Loucy (cell line): ENCODE data around the gene RBM19.
"Not testable (repeated sequence)": the region's sequence is repeated elsewhere in the genome, so short reads cannot be mapped to it uniquely, and the experiment has no call there.

Experiments used
- H2AFZ ChIP-seq: fragments of 200-600 bp; sonication (generic); 2 replicates; pipeline ENCODE4 v1.6.0; 2016; ENCODE audit warnings: antibody characterized with exemption, mild to moderate bottlenecking, low read length, moderate library complexity
- H3F3A ChIP-seq: fragments of 200-600 bp; 2 replicates; pipeline ENCODE4 v1.6.0; 2016; ENCODE audit warnings: antibody characterized with exemption, low read depth, mild to moderate bottlenecking
- H3K27me3 ChIP-seq: fragments of 200-600 bp; sonication (generic); 2 replicates; pipeline ENCODE4 v1.6.1; 2014; ENCODE audit warnings: low read length, mild to moderate bottlenecking; ENCODE audit not compliant: insufficient read depth, poor library complexity, severe bottlenecking
- H3K36me3 ChIP-seq: fragments of 200-600 bp; sonication (generic); 2 replicates; pipeline ENCODE4 v1.6.1; 2016; ENCODE audit warnings: low read length; ENCODE audit not compliant: insufficient read depth
- H3K4me1 ChIP-seq: fragments of 200-600 bp; sonication (generic); 2 replicates; pipeline ENCODE4 v1.5.1; 2014; ENCODE audit warnings: low read length, mild to moderate bottlenecking; ENCODE audit not compliant: insufficient read depth, poor library complexity, severe bottlenecking
- H3K4me2 ChIP-seq: fragments of 200-600 bp; sonication (generic); 2 replicates; pipeline ENCODE4 v1.6.0; 2014; ENCODE audit warnings: antibody characterized with exemption, low read length, low read depth, mild to moderate bottlenecking; ENCODE audit not compliant: poor library complexity, severe bottlenecking
- H3K4me3 ChIP-seq: fragments of 200-600 bp; sonication (generic); 2 replicates; pipeline ENCODE4 v1.5.1; 2014; ENCODE audit warnings: low read length, mild to moderate bottlenecking, mixed read lengths; ENCODE audit not compliant: poor library complexity, severe bottlenecking
- H3K79me2 ChIP-seq: fragments of 200-600 bp; sonication (generic); 2 replicates; pipeline ENCODE4 v1.6.1; 2014; ENCODE audit warnings: low read length; ENCODE audit not compliant: insufficient read depth
- H3K9ac ChIP-seq: fragments of 200-600 bp; sonication (generic); 2 replicates; pipeline ENCODE4 v1.6.0; 2014; ENCODE audit warnings: mild to moderate bottlenecking, low read depth, low read length, moderate library complexity; ENCODE audit not compliant: poor library complexity, severe bottlenecking
- H3K9me2 ChIP-seq: fragments of 200-600 bp; sonication (generic); replicated peaks from 2 replicates; pipeline ENCODE4 v1.6.1; 2016; ENCODE audit warnings: low read depth, low read length, mixed read lengths
- H3K9me3 ChIP-seq: fragments of 200-600 bp; sonication (generic); 2 replicates; pipeline ENCODE4 v1.6.1; 2014; ENCODE audit warnings: mild to moderate bottlenecking, antibody characterized with exemption, low read length, low read depth; ENCODE audit not compliant: insufficient read depth
- H4K20me1 ChIP-seq: fragments of 200-600 bp; sonication (generic); 2 replicates; pipeline ENCODE4 v1.6.0; 2014; ENCODE audit warnings: antibody characterized with exemption, low read length, mild to moderate bottlenecking; ENCODE audit not compliant: insufficient read depth, poor library complexity, severe bottlenecking
- EZH2phosphoT487 ChIP-seq: fragments of 200-600 bp; IDR thresholded peaks from 2 replicates; pipeline ENCODE4 v1.6.1; 2018; ENCODE audit warnings: antibody characterized with exemption, mild to moderate bottlenecking, moderate library complexity, borderline replicate concordance
- TF ChIP-seq, protein P1 (sequence below): fragments of 200-600 bp; sonication (generic); conservative IDR thresholded peaks from 2 replicates; pipeline ENCODE4 v1.5.1; 2014; ENCODE audit warnings: mild to moderate bottlenecking, antibody characterized with exemption, low read length

RBM19 gene

GRCh38 chr12:113815031-113815430, 151.1 kb downstream of the RBM19 start:
- H3K9ac ChIP-seq, result no peak overlapping the region
- H2AFZ ChIP-seq, result no peak overlapping the region
- no peaks in the 10 kb centered on the region for H3K9me3 ChIP-seq
- H3K4me2 ChIP-seq, result no peak overlapping the region
- H3K9me2 ChIP-seq, result no peaks in the 10 kb centered on the region
- H4K20me1 ChIP-seq, result no peaks in the 10 kb centered on the region
- no peaks in the 10 kb centered on the region for H3K36me3 ChIP-seq
- TF ChIP-seq, protein P1, sequence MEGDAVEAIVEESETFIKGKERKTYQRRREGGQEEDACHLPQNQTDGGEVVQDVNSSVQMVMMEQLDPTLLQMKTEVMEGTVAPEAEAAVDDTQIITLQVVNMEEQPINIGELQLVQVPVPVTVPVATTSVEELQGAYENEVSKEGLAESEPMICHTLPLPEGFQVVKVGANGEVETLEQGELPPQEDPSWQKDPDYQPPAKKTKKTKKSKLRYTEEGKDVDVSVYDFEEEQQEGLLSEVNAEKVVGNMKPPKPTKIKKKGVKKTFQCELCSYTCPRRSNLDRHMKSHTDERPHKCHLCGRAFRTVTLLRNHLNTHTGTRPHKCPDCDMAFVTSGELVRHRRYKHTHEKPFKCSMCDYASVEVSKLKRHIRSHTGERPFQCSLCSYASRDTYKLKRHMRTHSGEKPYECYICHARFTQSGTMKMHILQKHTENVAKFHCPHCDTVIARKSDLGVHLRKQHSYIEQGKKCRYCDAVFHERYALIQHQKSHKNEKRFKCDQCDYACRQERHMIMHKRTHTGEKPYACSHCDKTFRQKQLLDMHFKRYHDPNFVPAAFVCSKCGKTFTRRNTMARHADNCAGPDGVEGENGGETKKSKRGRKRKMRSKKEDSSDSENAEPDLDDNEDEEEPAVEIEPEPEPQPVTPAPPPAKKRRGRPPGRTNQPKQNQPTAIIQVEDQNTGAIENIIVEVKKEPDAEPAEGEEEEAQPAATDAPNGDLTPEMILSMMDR, result no peak
- TF ChIP-seq EZH2phosphoT487, result no peak
- H3K4me3 ChIP-seq, result no peak overlapping the region
- H3K79me2 ChIP-seq, result no peaks in the 10 kb centered on the region
- H3F3A ChIP-seq, result no peaks in the 10 kb centered on the region
- no peaks in the 10 kb centered on the region for H3K4me1 ChIP-seq
- H3K27me3 ChIP-seq, result no peaks in the 10 kb centered on the region

GRCh38 chr12:113813229-113813541, 152.9 kb downstream of the RBM19 start:
- Histone ChIP-seq H3K9me2 (no peaks in the 10 kb centered on the region), H3K9ac (no peak overlapping the region), H3K4me3 (no peak overlapping the region), H2AFZ (no peak overlapping the region), H3K4me1 (no peaks in the 10 kb centered on the region), H3K36me3 (no peaks in the 10 kb centered on the region), H3K4me2 (no peak overlapping the region), H3K9me3 (no peaks in the 10 kb centered on the region), H3K79me2 (no peaks in the 10 kb centered on the region), H3F3A (no peaks in the 10 kb centered on the region), H4K20me1 (no peaks in the 10 kb centered on the region), H3K27me3 (no peaks in the 10 kb centered on the region)
- TF ChIP-seq EZH2phosphoT487, result no peak
- TF ChIP-seq, protein P1, result no peak

GRCh38 chr12:113812411-113813228, 153.5 kb downstream of the RBM19 start:
- Histone ChIP-seq H3K4me1 (no peaks in the 10 kb centered on the region), H2AFZ (no peak overlapping the region), H3K79me2 (no peaks in the 10 kb centered on the region), H3K9ac (no peak overlapping the region), H3K9me3 (no peaks in the 10 kb centered on the region), H3K4me2 (no peak overlapping the region), H3K36me3 (no peaks in the 10 kb centered on the region), H3K9me2 (no peaks in the 10 kb centered on the region), H3K4me3 (no peak overlapping the region), H3K27me3 (no peaks in the 10 kb centered on the region), H3F3A (no peaks in the 10 kb centered on the region), H4K20me1 (no peaks in the 10 kb centered on the region)
- TF ChIP-seq EZH2phosphoT487, result no peak
- TF ChIP-seq, protein P1, result no peak

DNA sequence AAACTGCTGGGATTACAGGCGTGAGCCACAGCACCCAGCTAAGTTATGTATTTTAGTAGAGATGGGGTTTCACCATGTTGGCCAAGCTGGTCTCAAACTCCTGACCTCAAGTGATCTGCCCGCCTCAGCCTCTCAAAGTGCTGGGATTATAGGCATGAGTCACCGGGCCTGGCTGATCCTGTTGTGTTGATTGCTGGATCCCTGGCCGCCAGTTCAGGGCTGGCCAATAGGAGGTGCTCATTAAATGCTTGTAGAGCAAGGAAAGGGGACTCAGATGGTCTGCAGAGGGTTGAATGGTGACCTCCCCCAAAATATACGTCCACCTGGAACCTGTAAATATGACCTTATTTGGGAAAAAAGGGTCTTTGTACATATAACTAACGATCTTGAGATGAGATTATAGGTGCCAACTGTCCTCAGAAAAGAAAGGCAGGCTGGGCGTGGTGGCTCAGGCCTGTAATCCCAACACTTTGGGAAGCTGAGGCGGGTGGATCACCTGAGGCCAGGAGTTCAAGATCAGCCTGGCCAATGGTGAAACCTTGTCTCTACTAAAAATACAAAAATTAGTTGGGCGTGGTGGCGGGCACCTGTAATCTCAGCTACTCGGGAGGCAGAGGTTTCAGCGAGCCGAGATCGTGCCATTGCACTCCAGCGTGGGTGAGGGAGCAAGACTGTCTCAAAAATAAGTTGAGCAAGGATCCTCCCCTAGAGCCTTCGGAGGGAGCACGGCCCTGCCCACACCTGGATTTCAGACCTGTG, 156.5 kb downstream of the RBM19 start:
- not testable (repeated sequence) for H2AFZ ChIP-seq, H3K9me2 ChIP-seq, H3K9ac ChIP-seq, H3K4me2 ChIP-seq, H4K20me1 ChIP-seq, H3K4me1 ChIP-seq, H3K79me2 ChIP-seq, H3K36me3 ChIP-seq, H3F3A ChIP-seq, H3K4me3 ChIP-seq, H3K27me3 ChIP-seq, H3K9me3 ChIP-seq
